ENCODE measurements around the gene ST14. TPM values are rescaled to one million over a fixed set of nuclear protein-coding genes. Genes with fewer than 3 reads are reported as not detected.

ST14 gene
- total RNA-seq, 2 donors from 2014 or later, result 537 to 604 TPM

- no peak for TF ChIP-seq CTCF (IDR thresholded peaks at IDR 0.05)
- intact Hi-C loops (cut with DNase I), result no loop called here
- DNase-seq, result no peak
- Histone ChIP-seq H3K27ac (no peak overlapping the region), H3K9ac (ENCODE audit: low read depth in 2 of 2, low read length in 2 of 2) (no peak overlapping the region), H3K4me3 (no peak overlapping the region), H3K36me3 (peaks cover 9% of the 10 kb centered on the region), H3K9me3 (no peaks in the 10 kb centered on the region), H3K4me1 (no peaks in the 10 kb centered on the region), H3K27me3 (no peaks in the 10 kb centered on the region)
Measured at GRCh38 chr11:130201026-130201425, 41.4 kb downstream of the ST14 start.

- intact Hi-C loops (cut with DNase I), result no loop called here
- Histone ChIP-seq H3K27ac (no peak overlapping the region), H3K4me1 (no peaks in the 10 kb centered on the region), H3K9me3 (no peaks in the 10 kb centered on the region), H3K4me3 (no peak overlapping the region), H3K36me3 (peaks cover 9% of the 10 kb centered on the region), H3K27me3 (no peaks in the 10 kb centered on the region), H3K9ac (ENCODE audit: low read depth in 2 of 2, low read length in 2 of 2) (no peak overlapping the region)
- DNase-seq, result no peak
- no peak for TF ChIP-seq CTCF (IDR thresholded peaks at IDR 0.05)
Measured at GRCh38 chr11:130202009-130202817, 42.6 kb downstream of the ST14 start.

GRCh38 chr11:130202818-130203689 lies 43.5 kb downstream of the ST14 start:
- DNase-seq, result no peak
- Histone ChIP-seq H3K4me3 (no peak overlapping the region), H3K4me1 (no peaks in the 10 kb centered on the region), H3K9me3 (no peaks in the 10 kb centered on the region), H3K9ac (ENCODE audit: low read depth in 2 of 2, low read length in 2 of 2) (no peak overlapping the region), H3K36me3 (peaks cover 9% of the 10 kb centered on the region), H3K27ac (no peak overlapping the region), H3K27me3 (no peaks in the 10 kb centered on the region)
- TF ChIP-seq CTCF (IDR thresholded peaks at IDR 0.05), result no peak
- intact Hi-C loops (cut with DNase I), result no loop called here

GRCh38 chr11:130203766-130204702 lies 44.5 kb downstream of the ST14 start:
- Histone ChIP-seq H3K4me1 (no peaks in the 10 kb centered on the region), H3K27me3 (no peaks in the 10 kb centered on the region), H3K36me3 (peaks cover 13% of the 10 kb centered on the region), H3K27ac (no peak overlapping the region), H3K4me3 (no peak overlapping the region), H3K9ac (ENCODE audit: low read depth in 2 of 2, low read length in 2 of 2) (no peak overlapping the region), H3K9me3 (no peaks in the 10 kb centered on the region)
- no peak for TF ChIP-seq CTCF (IDR thresholded peaks at IDR 0.05)
- intact Hi-C loops (cut with DNase I), result no loop called here
- no peak for DNase-seq

- DNase-seq, result no peak
- H3K36me3 ChIP-seq, result peaks cover 13% of the 10 kb centered on the region
Measured at GRCh38 chr11:130204703-130205095, 45.1 kb downstream of the ST14 start.

More at GRCh38 chr11:130204703-130205095, 45.1 kb downstream of the ST14 start:
- H3K27me3 ChIP-seq, result no peaks in the 10 kb centered on the region
- H3K4me1 ChIP-seq, result no peaks in the 10 kb centered on the region
- H3K27ac ChIP-seq, result no peak overlapping the region
- no peak overlapping the region for H3K4me3 ChIP-seq
- no peaks in the 10 kb centered on the region for H3K9me3 ChIP-seq
- TF ChIP-seq CTCF (IDR thresholded peaks at IDR 0.05), result no peak
- intact Hi-C loops (cut with DNase I), result no loop called here
- no peak overlapping the region for H3K9ac ChIP-seq (ENCODE audit: low read depth in 2 of 2, low read length in 2 of 2)

Measured in colonic mucosa (tissue), 4 donors.